Measurements from ENCODE around the gene RAD52.
A peak's percentile ranks its signal among the peaks of the same experiment; 100 is the strongest.

Gene RAD52

GRCh38 chr12:949453-950191, at the start of gene RAD52:
RAD52 (minus strand) TSS chr12:949694; CDS start chr12:933058, 16,636 bp downstream.
- DNase-seq: peak; percentile 97 to 99

GRCh38 chr12:998020-998874, 48.8 kb upstream of the RAD52 start:
- no peak for DNase-seq

GRCh38 chr12:997505-997904, 48.0 kb upstream of the RAD52 start:
- no peak for DNase-seq

GRCh38 chr12:996881-997280, 47.4 kb upstream of the RAD52 start:
- DNase-seq: no peak

- no peak for DNase-seq
Observed at GRCh38 chr12:992647-993046, 43.2 kb upstream of the RAD52 start.

GRCh38 chr12:991350-992333, 42.1 kb upstream of the RAD52 start:
- peak; percentile 65 to 82 for DNase-seq

GRCh38 chr12:990661-991349, 41.3 kb upstream of the RAD52 start, which contains the start of gene ERC1:
ERC1 (plus strand) TSS chr12:991223; CDS start chr12:1027904, 36,681 bp downstream.
- peak; percentile 91 for DNase-seq

- DNase-seq: peak; percentile 76 to 80
Observed at GRCh38 chr12:989751-990660, 40.5 kb upstream of the RAD52 start.

GRCh38 chr12:989051-989450, 39.6 kb upstream of the RAD52 start:
- DNase-seq: no peak

GRCh38 chr12:988646-989045, 39.2 kb upstream of the RAD52 start:
- no peak for DNase-seq

GRCh38 chr12:981961-982360, 32.5 kb upstream of the RAD52 start:
- DNase-seq: no peak

GRCh38 chr12:981176-981828, 31.8 kb upstream of the RAD52 start:
- no peak for DNase-seq

- DNase-seq: no peak
Observed at GRCh38 chr12:979349-979748, 29.9 kb upstream of the RAD52 start.

GRCh38 chr12:977156-977555, 27.7 kb upstream of the RAD52 start:
- DNase-seq: no peak

- no peak for DNase-seq
Observed at GRCh38 chr12:976644-977043, 27.1 kb upstream of the RAD52 start.

GRCh38 chr12:974271-974862, 24.9 kb upstream of the RAD52 start:
- DNase-seq: no peak

GRCh38 chr12:971991-972390, 22.5 kb upstream of the RAD52 start:
- no peak for DNase-seq

- DNase-seq: no peak
Observed at GRCh38 chr12:969821-970220, 20.3 kb upstream of the RAD52 start.

- DNase-seq: no peak
Observed at GRCh38 chr12:968545-968944, 19.1 kb upstream of the RAD52 start.

- DNase-seq: no peak
Observed at GRCh38 chr12:967641-968040, 18.1 kb upstream of the RAD52 start.

All from NCI-H446 (cell line).